ENCODE data around the gene IMMP2L.
"Not testable (repeated sequence)": the region's sequence is repeated elsewhere in the genome, so short reads cannot be mapped to it uniquely, and the experiment has no call there.

Gene IMMP2L

GRCh38 chr7:111256391-111256790, 305.9 kb downstream of the IMMP2L start:
- no peak overlapping the region for H3K4me3 ChIP-seq (ENCODE audit: low read depth in 1 of 2, low read length in 1 of 2)
- H3K27ac ChIP-seq, result no peak overlapping the region
- H3K4me1 ChIP-seq (ENCODE audit: control insufficient read depth in 1 of 2, insufficient read depth in 1 of 2, low read depth in 1 of 2, low read length in 1 of 2), result no peaks in the 10 kb centered on the region
- no peak for TF ChIP-seq CTCF (IDR thresholded peaks at IDR 0.05)
- H3K36me3 ChIP-seq, result no peaks in the 10 kb centered on the region
- H3K9me3 ChIP-seq, result no peaks in the 10 kb centered on the region
- H3K27me3 ChIP-seq, result no peaks in the 10 kb centered on the region

GRCh38 chr7:111255576-111255975, 306.7 kb downstream of the IMMP2L start:
- Histone ChIP-seq H3K4me3 (ENCODE audit: low read depth in 1 of 2, low read length in 1 of 2) (no peak overlapping the region), H3K27ac (no peak overlapping the region), H3K9me3 (no peaks in the 10 kb centered on the region), H3K36me3 (no peaks in the 10 kb centered on the region), H3K4me1 (ENCODE audit: control insufficient read depth in 1 of 2, insufficient read depth in 1 of 2, low read depth in 1 of 2, low read length in 1 of 2) (no peaks in the 10 kb centered on the region), H3K27me3 (no peaks in the 10 kb centered on the region)
- no peak for TF ChIP-seq CTCF (IDR thresholded peaks at IDR 0.05)

- not testable (repeated sequence) for H3K27me3 ChIP-seq; H3K4me3 ChIP-seq (ENCODE audit: low read depth in 1 of 2, low read length in 1 of 2); H3K27ac ChIP-seq; H3K9me3 ChIP-seq; H3K4me1 ChIP-seq (ENCODE audit: control insufficient read depth in 1 of 2, insufficient read depth in 1 of 2, low read depth in 1 of 2, low read length in 1 of 2); H3K36me3 ChIP-seq
Observed at GRCh38 chr7:111251365-111251764, 310.9 kb downstream of the IMMP2L start.

- H3K36me3 ChIP-seq; H3K27me3 ChIP-seq; H3K4me1 ChIP-seq (ENCODE audit: control insufficient read depth in 1 of 2, insufficient read depth in 1 of 2, low read depth in 1 of 2, low read length in 1 of 2); H3K4me3 ChIP-seq (ENCODE audit: low read depth in 1 of 2, low read length in 1 of 2); H3K9me3 ChIP-seq; H3K27ac ChIP-seq: not testable (repeated sequence)
Observed at GRCh38 chr7:111249807-111250206, 312.5 kb downstream of the IMMP2L start.

GRCh38 chr7:111242141-111242755, 320.0 kb downstream of the IMMP2L start:
- H3K9me3 ChIP-seq, result no peaks in the 10 kb centered on the region
- H3K4me1 ChIP-seq (ENCODE audit: control insufficient read depth in 1 of 2, insufficient read depth in 1 of 2, low read depth in 1 of 2, low read length in 1 of 2), result no peaks in the 10 kb centered on the region
- H3K36me3 ChIP-seq, result no peaks in the 10 kb centered on the region
- H3K27me3 ChIP-seq, result no peaks in the 10 kb centered on the region
- no peak for TF ChIP-seq CTCF (IDR thresholded peaks at IDR 0.05)
- H3K4me3 ChIP-seq (ENCODE audit: low read depth in 1 of 2, low read length in 1 of 2), result no peak overlapping the region
- H3K27ac ChIP-seq, result no peak overlapping the region

- Histone ChIP-seq H3K4me1 (ENCODE audit: control insufficient read depth in 1 of 2, insufficient read depth in 1 of 2, low read depth in 1 of 2, low read length in 1 of 2) (no peaks in the 10 kb centered on the region), H3K36me3 (no peaks in the 10 kb centered on the region), H3K27me3 (no peaks in the 10 kb centered on the region), H3K27ac (no peak overlapping the region), H3K9me3 (no peaks in the 10 kb centered on the region), H3K4me3 (ENCODE audit: low read depth in 1 of 2, low read length in 1 of 2) (no peak overlapping the region)
- TF ChIP-seq CTCF (IDR thresholded peaks at IDR 0.05), result no peak
Observed at GRCh38 chr7:111240371-111240770, 321.9 kb downstream of the IMMP2L start.

GRCh38 chr7:111239437-111239836, 322.9 kb downstream of the IMMP2L start:
- Histone ChIP-seq H3K36me3 (no peaks in the 10 kb centered on the region), H3K27me3 (no peaks in the 10 kb centered on the region), H3K9me3 (no peaks in the 10 kb centered on the region), H3K4me3 (ENCODE audit: low read depth in 1 of 2, low read length in 1 of 2) (no peak overlapping the region), H3K27ac (no peak overlapping the region), H3K4me1 (ENCODE audit: control insufficient read depth in 1 of 2, insufficient read depth in 1 of 2, low read depth in 1 of 2, low read length in 1 of 2) (no peaks in the 10 kb centered on the region)
- TF ChIP-seq CTCF (IDR thresholded peaks at IDR 0.05), result no peak
